ENCODE data around the gene LARGE1. TPM values are rescaled to one million over a fixed set of nuclear protein-coding genes. Genes with fewer than 3 reads are reported as not detected.

The LARGE1 gene
- total and polyA plus RNA-seq, 2 donors (not counting 1 experiment from before 2014, with no cell fraction given) = 14.1 to 19.2 TPM

DNA sequence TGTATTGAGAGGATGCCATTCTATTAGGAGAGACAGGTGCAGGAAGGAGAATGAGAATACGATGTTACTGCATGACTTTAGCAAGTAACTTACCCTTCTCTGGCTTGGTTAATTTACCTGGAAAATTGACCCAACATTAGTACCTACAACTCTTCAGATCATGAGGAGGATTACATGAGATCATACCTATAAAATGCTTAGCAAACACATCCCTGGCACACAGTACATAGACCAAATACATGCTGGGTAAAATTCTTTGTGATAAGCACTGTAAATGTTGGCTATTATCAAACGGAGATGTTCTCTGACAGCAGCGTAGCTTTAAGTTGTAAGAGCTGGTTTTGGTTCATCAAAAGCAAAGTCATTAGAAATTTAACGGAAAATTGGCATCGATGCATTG lies 28.8 kb downstream of the LARGE1 start:
- no peaks in the 10 kb centered on the region for H3K4me1 ChIP-seq (ENCODE audit: control insufficient read depth, extremely low read depth, insufficient read depth, low read length)
- H3K36me3 ChIP-seq (ENCODE audit: control insufficient read depth, insufficient read depth, low read length) = no peaks in the 10 kb centered on the region
- no peak overlapping the region for H3K4me2 ChIP-seq (ENCODE audit: extremely low read depth, insufficient read depth, low read length)
- H3K27me3 ChIP-seq (ENCODE audit: control insufficient read depth, insufficient read depth, low read length) = no peaks in the 10 kb centered on the region
- H3K27ac ChIP-seq (ENCODE audit: insufficient read depth, low read length) = no peak overlapping the region
- no peak overlapping the region for H3K9ac ChIP-seq (ENCODE audit: insufficient read depth, low read length)
- H3K79me2 ChIP-seq (ENCODE audit: control insufficient read depth, insufficient read depth, low read length) = no peaks in the 10 kb centered on the region
- H2AFZ ChIP-seq (ENCODE audit: low read length) = no peak overlapping the region
- no peaks in the 10 kb centered on the region for H3K9me3 ChIP-seq (ENCODE audit: control insufficient read depth, insufficient read depth, low read depth, low read length)
- no peak for DNase-seq (ENCODE audit: low read depth in 2 of 2)
- TF ChIP-seq, protein P1, sequence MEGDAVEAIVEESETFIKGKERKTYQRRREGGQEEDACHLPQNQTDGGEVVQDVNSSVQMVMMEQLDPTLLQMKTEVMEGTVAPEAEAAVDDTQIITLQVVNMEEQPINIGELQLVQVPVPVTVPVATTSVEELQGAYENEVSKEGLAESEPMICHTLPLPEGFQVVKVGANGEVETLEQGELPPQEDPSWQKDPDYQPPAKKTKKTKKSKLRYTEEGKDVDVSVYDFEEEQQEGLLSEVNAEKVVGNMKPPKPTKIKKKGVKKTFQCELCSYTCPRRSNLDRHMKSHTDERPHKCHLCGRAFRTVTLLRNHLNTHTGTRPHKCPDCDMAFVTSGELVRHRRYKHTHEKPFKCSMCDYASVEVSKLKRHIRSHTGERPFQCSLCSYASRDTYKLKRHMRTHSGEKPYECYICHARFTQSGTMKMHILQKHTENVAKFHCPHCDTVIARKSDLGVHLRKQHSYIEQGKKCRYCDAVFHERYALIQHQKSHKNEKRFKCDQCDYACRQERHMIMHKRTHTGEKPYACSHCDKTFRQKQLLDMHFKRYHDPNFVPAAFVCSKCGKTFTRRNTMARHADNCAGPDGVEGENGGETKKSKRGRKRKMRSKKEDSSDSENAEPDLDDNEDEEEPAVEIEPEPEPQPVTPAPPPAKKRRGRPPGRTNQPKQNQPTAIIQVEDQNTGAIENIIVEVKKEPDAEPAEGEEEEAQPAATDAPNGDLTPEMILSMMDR (conservative IDR thresholded peaks at IDR 0.05 in 1 of 2, IDR thresholded peaks at IDR 0.05 in 1 of 2; ENCODE audit: low read depth in 1 of 2, low read length in 2 of 2) = no peak
- TF ChIP-seq EZH2 (IDR thresholded peaks at IDR 0.05; ENCODE audit: low read length, missing control alignments) = no peak
- H4K20me1 ChIP-seq (ENCODE audit: control insufficient read depth, extremely low read depth, insufficient read depth, low read length) = no peaks in the 10 kb centered on the region
- H3K4me3 ChIP-seq (replicated peaks in 1 of 4; ENCODE audit: control extremely low read depth in 1 of 4, insufficient read depth in 1 of 4, low read depth in 3 of 4, low read length in 4 of 4) = no peak overlapping the region

DNA sequence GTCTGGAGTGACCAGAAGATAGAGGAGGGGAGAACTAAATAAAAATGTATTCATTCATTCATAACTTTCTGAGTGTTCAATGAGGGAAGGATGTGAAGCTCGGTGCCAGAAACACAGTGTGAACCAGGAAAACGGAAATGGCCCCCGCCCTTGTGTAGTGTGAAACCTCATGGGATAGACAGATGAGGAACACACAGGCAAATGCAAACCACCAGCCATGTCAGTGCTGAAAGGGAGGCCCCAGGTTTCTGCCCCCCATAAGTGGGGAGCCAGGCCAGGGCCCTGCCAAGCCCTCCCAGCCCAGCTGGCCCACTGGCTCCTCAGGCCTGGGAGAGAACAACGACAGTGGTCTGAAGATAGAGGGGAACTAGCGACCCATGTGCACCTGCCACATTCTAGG lies 30.5 kb downstream of the LARGE1 start:
- no peak overlapping the region for H3K4me3 ChIP-seq (replicated peaks in 1 of 4; ENCODE audit: control extremely low read depth in 1 of 4, insufficient read depth in 1 of 4, low read depth in 3 of 4, low read length in 4 of 4)
- H3K9me3 ChIP-seq (ENCODE audit: control insufficient read depth, insufficient read depth, low read depth, low read length) = no peaks in the 10 kb centered on the region
- no peaks in the 10 kb centered on the region for H3K36me3 ChIP-seq (ENCODE audit: control insufficient read depth, insufficient read depth, low read length)
- no peak overlapping the region for H3K4me2 ChIP-seq (ENCODE audit: extremely low read depth, insufficient read depth, low read length)
- TF ChIP-seq, protein P1 (conservative IDR thresholded peaks at IDR 0.05 in 1 of 2, IDR thresholded peaks at IDR 0.05 in 1 of 2; ENCODE audit: low read depth in 1 of 2, low read length in 2 of 2) = no peak
- TF ChIP-seq EZH2 (IDR thresholded peaks at IDR 0.05; ENCODE audit: low read length, missing control alignments) = no peak
- no peaks in the 10 kb centered on the region for H4K20me1 ChIP-seq (ENCODE audit: control insufficient read depth, extremely low read depth, insufficient read depth, low read length)
- H3K9ac ChIP-seq (ENCODE audit: insufficient read depth, low read length) = no peak overlapping the region
- H3K27ac ChIP-seq (ENCODE audit: insufficient read depth, low read length) = no peak overlapping the region
- H3K79me2 ChIP-seq (ENCODE audit: control insufficient read depth, insufficient read depth, low read length) = no peaks in the 10 kb centered on the region
- no peak for DNase-seq (ENCODE audit: low read depth in 2 of 2)
- H2AFZ ChIP-seq (ENCODE audit: low read length) = no peak overlapping the region
- no peaks in the 10 kb centered on the region for H3K27me3 ChIP-seq (ENCODE audit: control insufficient read depth, insufficient read depth, low read length)
- no peaks in the 10 kb centered on the region for H3K4me1 ChIP-seq (ENCODE audit: control insufficient read depth, extremely low read depth, insufficient read depth, low read length)

DNA sequence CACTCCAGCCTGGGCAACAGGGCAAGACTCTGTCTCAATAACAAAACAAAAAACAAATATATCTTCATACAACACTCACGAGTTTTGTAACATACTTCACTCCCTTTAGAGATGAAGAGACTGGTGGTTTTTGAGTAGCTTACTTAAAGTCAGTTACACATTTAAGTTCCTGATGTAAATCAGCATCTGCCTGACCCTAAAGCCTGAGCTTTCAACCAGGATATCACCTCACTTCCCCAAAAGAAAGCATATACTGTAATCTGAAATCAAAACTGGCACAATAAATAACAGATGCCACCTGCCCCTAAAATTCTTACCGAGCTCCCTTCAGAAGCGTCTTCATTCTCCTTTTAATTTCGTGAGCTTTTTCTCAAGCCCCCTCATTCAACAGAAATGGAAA lies 31.5 kb downstream of the LARGE1 start:
- Histone ChIP-seq H2AFZ (ENCODE audit: low read length) (no peak overlapping the region), H3K4me1 (ENCODE audit: control insufficient read depth, extremely low read depth, insufficient read depth, low read length) (no peaks in the 10 kb centered on the region), H3K9me3 (ENCODE audit: control insufficient read depth, insufficient read depth, low read depth, low read length) (no peaks in the 10 kb centered on the region), H3K9ac (ENCODE audit: insufficient read depth, low read length) (no peak overlapping the region), H3K27ac (ENCODE audit: insufficient read depth, low read length) (no peak overlapping the region), H3K4me2 (ENCODE audit: extremely low read depth, insufficient read depth, low read length) (no peak overlapping the region), H4K20me1 (ENCODE audit: control insufficient read depth, extremely low read depth, insufficient read depth, low read length) (no peaks in the 10 kb centered on the region), H3K27me3 (ENCODE audit: control insufficient read depth, insufficient read depth, low read length) (no peaks in the 10 kb centered on the region), H3K4me3 (replicated peaks in 1 of 4; ENCODE audit: control extremely low read depth in 1 of 4, insufficient read depth in 1 of 4, low read depth in 3 of 4, low read length in 4 of 4) (no peak overlapping the region), H3K79me2 (ENCODE audit: control insufficient read depth, insufficient read depth, low read length) (no peaks in the 10 kb centered on the region), H3K36me3 (ENCODE audit: control insufficient read depth, insufficient read depth, low read length) (no peaks in the 10 kb centered on the region)
- DNase-seq (ENCODE audit: low read depth in 2 of 2) = no peak
- TF ChIP-seq, protein P1 (conservative IDR thresholded peaks at IDR 0.05 in 1 of 2, IDR thresholded peaks at IDR 0.05 in 1 of 2; ENCODE audit: low read depth in 1 of 2, low read length in 2 of 2) = no peak
- no peak for TF ChIP-seq EZH2 (IDR thresholded peaks at IDR 0.05; ENCODE audit: low read length, missing control alignments)

Data from fibroblast of lung (primary cell).